Renal pelvis (tissue), 4 donors: ENCODE data around the gene CACNA1C. TPM values are rescaled to one million over a fixed set of nuclear protein-coding genes. Genes with fewer than 3 reads are reported as not detected.

Experiments
- DNase-seq: peaks from one replicate; pipeline ENCODE4 v3.0.0-alpha.2; 2013
- polyA plus RNA-seq, 3 donors: library from polyadenylated mRNA; unstranded; fragments of 120-200 nt; gene quantifications; one replicate each; pipeline ENCODE4 v1.2.1, GENCODE V29; 2013; ENCODE audit not compliant: insufficient read length in 3 of 3

Gene CACNA1C
- polyA plus RNA-seq, 3 donors = 7.1 to 12.2 (median 10.0) TPM

- no peak for DNase-seq
Measured at GRCh38 chr12:2583642-2584401, 531.0 kb downstream of the CACNA1C start.

GRCh38 chr12:2586156-2587038 lies 533.6 kb downstream of the CACNA1C start:
- no peak for DNase-seq

GRCh38 chr12:2588345-2588744 lies 535.6 kb downstream of the CACNA1C start:
- DNase-seq = no peak

GRCh38 chr12:2589381-2589780 lies 536.6 kb downstream of the CACNA1C start:
- no peak for DNase-seq

- DNase-seq = no peak
Measured at GRCh38 chr12:2593045-2593444, 540.3 kb downstream of the CACNA1C start.

- DNase-seq = no peak
Measured at GRCh38 chr12:2596441-2596840, 543.7 kb downstream of the CACNA1C start.

- no peak for DNase-seq
Measured at GRCh38 chr12:2605301-2605700, 552.5 kb downstream of the CACNA1C start.

GRCh38 chr12:2606186-2606910 lies 553.6 kb downstream of the CACNA1C start:
- DNase-seq = no peak

- no peak for DNase-seq
Measured at GRCh38 chr12:2607881-2608607, 555.3 kb downstream of the CACNA1C start.

GRCh38 chr12:2608608-2608945 lies 555.8 kb downstream of the CACNA1C start:
- no peak for DNase-seq

- no peak for DNase-seq
Measured at GRCh38 chr12:2609020-2609419, 556.2 kb downstream of the CACNA1C start.

GRCh38 chr12:2610358-2610757 lies 557.6 kb downstream of the CACNA1C start:
- no peak for DNase-seq

GRCh38 chr12:2613326-2614073 lies 560.7 kb downstream of the CACNA1C start:
- no peak for DNase-seq

- DNase-seq = no peak
Measured at GRCh38 chr12:2614341-2614740, 561.6 kb downstream of the CACNA1C start.

GRCh38 chr12:2615665-2616402 lies 563.0 kb downstream of the CACNA1C start:
- DNase-seq = peak; percentile 88

- DNase-seq = no peak
Measured at GRCh38 chr12:2616763-2617162, 564.0 kb downstream of the CACNA1C start.

- DNase-seq = no peak
Measured at GRCh38 chr12:2617365-2617764, 564.6 kb downstream of the CACNA1C start.

- no peak for DNase-seq
Measured at GRCh38 chr12:2618291-2618995, 565.7 kb downstream of the CACNA1C start.

GRCh38 chr12:2619136-2619535 lies 566.3 kb downstream of the CACNA1C start:
- no peak for DNase-seq

GRCh38 chr12:2622460-2622859 lies 569.7 kb downstream of the CACNA1C start:
- no peak for DNase-seq
